ENCODE data around the gene CCDC167. TPM values are rescaled to one million over a fixed set of nuclear protein-coding genes. Genes with fewer than 3 reads are reported as not detected.

CCDC167 gene
- total RNA-seq, 2 experiments from 2014 or later, result 81.4 to 138 TPM

- no peak for TF ChIP-seq EZH2phosphoT487 (IDR thresholded peaks at IDR 0.05; ENCODE audit: borderline replicate concordance, low read depth, low read length)
- TF ChIP-seq CTCF (conservative IDR thresholded peaks at IDR 0.05; ENCODE audit: low read length), result no peak
- Histone ChIP-seq H3K79me2 (ENCODE audit: insufficient read depth, low read depth, low read length) (no peaks in the 10 kb centered on the region), H3K4me3 (ENCODE audit: low read depth, low read length, poor library complexity, severe bottlenecking) (no peak overlapping the region), H3K27ac (ENCODE audit: low read depth, low read length, poor library complexity, severe bottlenecking) (no peak overlapping the region), H3K36me3 (ENCODE audit: insufficient read depth, low read length) (peaks cover 89% of the 10 kb centered on the region), H3K4me2 (ENCODE audit: low read length) (no peak overlapping the region), H3K4me1 (ENCODE audit: insufficient read depth, low read length, poor library complexity, severe bottlenecking) (no peaks in the 10 kb centered on the region), H3K9me3 (ENCODE audit: low read length) (no peaks in the 10 kb centered on the region), H2AFZ (ENCODE audit: low read length) (no peak overlapping the region), H3K9me2 (ENCODE audit: insufficient read depth, low read length) (no peaks in the 10 kb centered on the region), H4K20me1 (ENCODE audit: insufficient read depth, low read length) (no peaks in the 10 kb centered on the region)
- CTCF ChIA-PET (ENCODE audit: unreplicated experiment), result no interaction called here
- no TSS peak for BruUV-seq (replicated peaks)
- DNase-seq (ENCODE audit: low spot score), result no peak
- intact Hi-C loops (cut with micrococcal nuclease; ENCODE audit: unreplicated experiment), result no loop called here
- POLR2A ChIA-PET, result no interaction called here
Measured at GRCh38 chr6:37474316-37474715, 25.4 kb downstream of the CCDC167 start.

- H3K79me2 ChIP-seq (ENCODE audit: insufficient read depth, low read depth, low read length), result no peaks in the 10 kb centered on the region
- POLR2A ChIA-PET, result interaction anchor here (0.6 to 1.4 kb wide), 2 partner anchors 14 to 166 kb away, joined by 3 read pairs; no protein-coding TSS in a partner anchor
- no peak overlapping the region for H3K27ac ChIP-seq (ENCODE audit: low read depth, low read length, poor library complexity, severe bottlenecking)
- no peaks in the 10 kb centered on the region for H3K4me1 ChIP-seq (ENCODE audit: insufficient read depth, low read length, poor library complexity, severe bottlenecking)
- H3K9me2 ChIP-seq (ENCODE audit: insufficient read depth, low read length), result no peaks in the 10 kb centered on the region
- no peak for DNase-seq (ENCODE audit: low spot score)
- no TSS peak for BruUV-seq (replicated peaks)
- no peak overlapping the region for H2AFZ ChIP-seq (ENCODE audit: low read length)
- no peaks in the 10 kb centered on the region for H3K9me3 ChIP-seq (ENCODE audit: low read length)
- no peak overlapping the region for H3K4me2 ChIP-seq (ENCODE audit: low read length)
- H3K36me3 ChIP-seq (ENCODE audit: insufficient read depth, low read length), result peaks cover 83% of the 10 kb centered on the region
- H3K4me3 ChIP-seq (ENCODE audit: low read depth, low read length, poor library complexity, severe bottlenecking), result no peak overlapping the region
- TF ChIP-seq EZH2phosphoT487 (IDR thresholded peaks at IDR 0.05; ENCODE audit: borderline replicate concordance, low read depth, low read length) (no peak), CTCF (conservative IDR thresholded peaks at IDR 0.05; ENCODE audit: low read length) (no peak)
- H4K20me1 ChIP-seq (ENCODE audit: insufficient read depth, low read length), result no peaks in the 10 kb centered on the region
- CTCF ChIA-PET (ENCODE audit: unreplicated experiment), result interaction anchor here (1.0 kb wide), 1 partner anchor 92 kb away, joined by 3 read pairs; no protein-coding TSS in a partner anchor
- intact Hi-C loops (cut with micrococcal nuclease; ENCODE audit: unreplicated experiment), result no loop called here
Measured at GRCh38 chr6:37473364-37474095, 26.2 kb downstream of the CCDC167 start.

- intact Hi-C loops (cut with micrococcal nuclease; ENCODE audit: unreplicated experiment), result no loop called here
- BruUV-seq (replicated peaks), result no TSS peak
- no peak overlapping the region for H3K4me2 ChIP-seq (ENCODE audit: low read length)
- no peaks in the 10 kb centered on the region for H3K4me1 ChIP-seq (ENCODE audit: insufficient read depth, low read length, poor library complexity, severe bottlenecking)
- ChIA-PET CTCF (ENCODE audit: unreplicated experiment) (interaction anchor here (1.0 kb wide), 1 partner anchor 34 kb away, joined by 4 read pairs; no protein-coding TSS in a partner anchor), POLR2A (interaction anchor here (0.6 to 1.8 kb wide), 3 partner anchors 13 to 1135 kb away, joined by 3 to 8 read pairs (median 7); no protein-coding TSS in a partner anchor)
- H2AFZ ChIP-seq (ENCODE audit: low read length), result no peak overlapping the region
- no peaks in the 10 kb centered on the region for H3K79me2 ChIP-seq (ENCODE audit: insufficient read depth, low read depth, low read length)
- H3K9me3 ChIP-seq (ENCODE audit: low read length), result peaks cover 11% of the 10 kb centered on the region; the same call in 1 of the 2 replicates
- H3K36me3 ChIP-seq (ENCODE audit: insufficient read depth, low read length), result peaks cover 77% of the 10 kb centered on the region
- no peak overlapping the region for H3K27ac ChIP-seq (ENCODE audit: low read depth, low read length, poor library complexity, severe bottlenecking)
- no peak for DNase-seq (ENCODE audit: low spot score)
- no peaks in the 10 kb centered on the region for H4K20me1 ChIP-seq (ENCODE audit: insufficient read depth, low read length)
- no peak overlapping the region for H3K4me3 ChIP-seq (ENCODE audit: low read depth, low read length, poor library complexity, severe bottlenecking)
- H3K9me2 ChIP-seq (ENCODE audit: insufficient read depth, low read length), result no peaks in the 10 kb centered on the region
- TF ChIP-seq EZH2phosphoT487 (IDR thresholded peaks at IDR 0.05; ENCODE audit: borderline replicate concordance, low read depth, low read length) (no peak), CTCF (conservative IDR thresholded peaks at IDR 0.05; ENCODE audit: low read length) (no peak)
Measured at GRCh38 chr6:37467718-37468117, 32.0 kb downstream of the CCDC167 start.

Data from OCI-LY7 (cell line).